NCI-H446 treated with DMSO at 0.1 percent for 48 hours (cell line): ENCODE data around the gene IL36A.

Experiments used
- DNase-seq: peaks from one replicate; lab custom pipeline; 2025; lab: John Stamatoyannopoulos, UW

IL36A gene

DNA sequence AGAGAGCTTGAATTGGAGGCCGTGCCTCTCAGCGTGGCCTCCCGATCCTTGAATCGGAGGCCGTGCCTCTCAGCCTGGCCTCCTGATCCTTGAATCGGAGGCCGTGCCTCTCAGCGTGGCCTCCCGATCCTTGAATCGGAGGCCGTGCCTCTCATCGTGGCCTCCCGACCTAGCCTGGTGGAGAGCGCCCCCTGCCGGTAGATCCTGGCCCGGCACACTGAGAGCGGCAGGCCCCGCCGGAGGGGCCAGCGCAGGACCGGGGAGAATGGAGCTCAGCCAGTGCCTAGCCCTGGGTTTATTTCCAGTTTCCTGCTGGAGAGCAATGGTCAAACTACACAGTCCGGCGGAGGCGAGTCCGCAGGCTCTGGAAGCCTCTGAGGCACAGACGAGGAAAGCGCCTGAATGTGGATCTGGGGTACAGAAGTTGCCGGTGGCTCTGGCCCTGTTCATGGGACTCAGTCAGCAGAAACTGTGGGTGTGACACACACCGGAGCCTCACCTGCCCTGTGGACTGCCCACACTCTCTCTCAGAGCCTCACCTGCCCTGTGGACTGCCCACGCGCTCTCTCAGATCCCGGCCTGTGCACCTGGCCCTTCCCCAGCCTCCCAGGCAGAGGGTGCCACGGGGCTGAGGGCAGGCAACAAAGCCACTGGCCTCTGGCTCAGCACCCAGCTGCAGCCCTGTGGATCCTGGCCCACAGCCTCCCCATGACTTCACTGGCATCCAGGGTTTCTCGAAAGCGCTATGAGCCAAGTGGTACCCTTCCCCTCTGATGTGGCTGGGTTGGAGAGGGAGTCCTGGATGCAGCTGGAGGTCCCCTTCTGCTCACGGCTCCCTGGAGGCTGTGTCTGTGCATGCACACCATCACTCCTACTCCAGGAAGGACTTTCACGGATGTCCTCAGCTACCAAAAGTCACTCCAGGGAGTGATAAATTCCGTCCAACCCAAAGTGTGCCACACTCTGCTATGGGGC is 45.9 kb downstream of the IL36A start:
- no peak for DNase-seq

DNA sequence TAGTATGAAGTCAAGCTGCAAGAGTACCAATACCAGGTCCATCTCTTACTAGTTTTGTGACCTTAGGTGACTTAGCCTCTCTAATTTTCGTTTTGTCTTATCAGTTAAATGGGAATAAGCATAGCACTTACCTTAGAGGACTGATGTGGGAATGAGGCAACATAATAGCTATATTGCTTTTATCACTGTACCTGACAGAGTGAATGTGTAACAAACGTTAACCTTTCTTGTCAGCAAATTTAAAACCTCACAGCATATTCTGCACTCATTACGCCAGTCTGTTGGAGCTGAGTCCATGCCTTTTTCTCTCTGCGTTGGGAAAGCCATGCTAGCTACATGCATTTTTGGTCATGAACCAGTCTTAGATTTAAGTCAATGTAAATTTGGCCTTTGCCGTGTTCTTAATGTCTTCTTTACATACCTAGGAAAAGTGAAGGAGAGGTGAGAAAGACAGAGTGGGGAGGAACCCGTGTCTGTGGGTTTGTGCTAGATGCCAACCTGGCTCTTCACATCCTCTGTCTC is 47.2 kb downstream of the IL36A start, which contains the start of gene IL36B:
IL36B (minus strand) TSS at position 472 of the 522 bp plus-strand sequence.
- DNase-seq = no peak

DNA sequence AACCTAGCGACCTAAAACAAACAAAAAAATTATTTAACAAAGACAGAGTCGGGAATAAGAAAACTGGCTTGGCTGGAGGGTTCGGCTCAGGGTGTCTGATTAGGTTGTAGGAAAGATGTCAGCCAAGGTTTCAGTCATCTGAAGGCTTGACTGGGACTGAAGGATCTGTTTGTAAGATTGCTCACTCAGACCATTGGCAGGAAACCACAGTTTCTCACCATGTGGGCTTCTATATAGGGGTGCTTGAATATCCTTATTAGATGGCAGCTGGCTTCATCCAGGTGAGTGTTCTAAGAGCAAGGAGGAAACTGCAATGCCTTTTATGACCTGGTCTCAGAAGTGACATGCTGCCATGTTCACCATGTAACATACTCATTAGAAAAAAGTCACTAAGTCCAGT is 48.4 kb downstream of the IL36A start:
- DNase-seq = no peak

DNA sequence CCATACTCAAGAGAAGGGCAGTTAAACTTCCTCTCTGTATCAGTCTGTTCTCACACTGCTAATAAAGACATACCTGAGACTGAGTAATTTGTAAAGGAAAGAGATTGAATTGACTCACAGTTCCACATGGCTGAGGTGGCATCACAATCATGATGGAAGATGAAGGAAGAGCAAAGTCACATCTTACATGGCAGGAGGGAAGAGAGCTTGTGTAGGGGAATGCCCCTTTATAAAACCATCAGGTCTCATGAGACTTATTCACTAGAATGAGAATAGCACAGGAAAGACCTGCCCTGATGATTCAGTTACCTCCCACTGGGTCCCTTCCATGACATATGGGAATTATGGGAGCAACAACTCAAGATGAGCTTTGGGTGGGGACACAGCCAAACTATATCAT is 48.8 kb downstream of the IL36A start:
- DNase-seq = no peak

DNA sequence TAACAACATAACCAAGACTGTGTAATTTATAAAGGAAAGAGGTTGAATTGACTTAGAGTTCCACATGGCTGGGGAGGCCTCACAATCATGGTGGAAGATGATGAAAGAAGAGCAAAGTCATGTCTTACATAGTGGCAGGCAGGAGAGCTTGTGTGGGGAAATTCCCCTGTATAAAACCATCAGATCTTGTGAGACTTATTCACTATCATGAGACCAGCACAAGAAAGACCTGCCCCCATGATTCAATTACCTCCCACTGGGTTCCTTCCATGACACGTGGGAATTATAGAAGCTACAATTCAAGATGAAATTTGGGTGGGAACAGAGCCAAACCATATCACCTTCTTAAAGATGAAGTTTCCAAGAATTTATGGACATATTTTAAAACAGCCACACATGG is 51.3 kb downstream of the IL36A start:
- DNase-seq = no peak

DNA sequence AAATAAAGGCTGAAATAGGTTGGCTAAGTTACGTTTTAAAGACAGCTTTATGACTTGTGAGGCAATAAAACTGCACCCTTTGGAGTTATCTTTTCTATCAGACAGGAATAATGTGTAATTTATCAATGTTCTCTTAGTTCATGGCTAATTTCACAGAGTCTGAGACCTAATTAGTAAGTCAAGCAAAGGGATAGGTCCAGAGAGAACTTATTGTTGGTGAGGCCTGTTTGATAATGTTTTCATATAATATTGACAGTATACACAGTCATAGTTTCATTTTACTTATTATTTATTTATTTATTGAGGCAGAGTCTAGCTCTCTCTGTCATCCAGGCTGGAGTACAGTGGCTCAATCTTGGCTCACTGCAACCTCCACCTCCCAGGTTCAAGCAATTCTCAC is 51.9 kb downstream of the IL36A start:
- DNase-seq = no peak
